GM23338 (cell line): ENCODE data around the gene ERC2. TPM values are rescaled to one million over a fixed set of nuclear protein-coding genes. Genes with fewer than 3 reads are reported as not detected.

Experiments
- ATAC-seq: fragments of 200-7000 bp; cut with Tn5 transposase; 3 replicates; pipeline ENCODE4 v1.9.1; 2020
- DNase-seq: peaks from one replicate; pipeline ENCODE4 v3.0.0-alpha.2; 2015; ENCODE audit warnings: low spot score
- H2AFZ ChIP-seq: fragments of 200-600 bp; sonication (generic); 2 replicates; pipeline ENCODE4 v1.8.0; 2016; ENCODE audit warnings: antibody characterized with exemption, mild to moderate bottlenecking, moderate library complexity
- H3F3A ChIP-seq: fragments of 200-600 bp; sonication (generic); replicated peaks from 2 replicates; pipeline ENCODE4 v1.8.0; 2017; ENCODE audit warnings: antibody characterized with exemption, mixed run types, low read depth
- H3K27ac ChIP-seq: fragments of 200-600 bp; sonication (generic); 2 replicates; pipeline ENCODE4 v1.6.1; 2016; ENCODE audit warnings: low read depth
- H3K27me3 ChIP-seq: fragments of 200-600 bp; sonication (generic); 2 replicates; pipeline ENCODE4 v1.8.0; 2016; ENCODE audit warnings: mild to moderate bottlenecking, mixed run types, moderate library complexity; ENCODE audit not compliant: insufficient read depth
- H3K36me3 ChIP-seq: fragments of 200-600 bp; sonication (generic); 2 replicates; pipeline ENCODE4 v1.8.0; 2016; ENCODE audit warnings: mild to moderate bottlenecking; ENCODE audit not compliant: insufficient read depth
- H3K4me1 ChIP-seq: fragments of 200-600 bp; sonication (generic); 2 replicates; pipeline ENCODE4 v1.8.0; 2016; ENCODE audit warnings: mild to moderate bottlenecking, moderate library complexity; ENCODE audit not compliant: insufficient read depth
- H3K4me2 ChIP-seq: fragments of 200-600 bp; sonication (generic); 2 replicates; pipeline ENCODE4 v1.7.1; 2017; ENCODE audit warnings: mixed run types
- H3K4me3 ChIP-seq: fragments of 200-600 bp; sonication (generic); 2 replicates; pipeline ENCODE4 v1.6.1; 2016; ENCODE audit warnings: mixed run types
- H3K79me2 ChIP-seq: fragments of 200-600 bp; sonication (generic); replicated peaks from 2 replicates; pipeline ENCODE4 v1.8.0; 2017; ENCODE audit warnings: mild to moderate bottlenecking; ENCODE audit not compliant: insufficient read depth
- H3K9me2 ChIP-seq: fragments of 200-600 bp; sonication (generic); 2 replicates; pipeline ENCODE4 v1.8.0; 2017; ENCODE audit not compliant: insufficient read depth
- H4K20me1 ChIP-seq: fragments of 200-600 bp; sonication (generic); replicated peaks from 2 replicates; pipeline ENCODE4 v1.8.0; 2017; ENCODE audit warnings: mild to moderate bottlenecking; ENCODE audit not compliant: insufficient read depth
- H3K27ac Mint-ChIP-seq: 2 replicates; pipeline ENCODE4 v1.8.0; 2020; ENCODE audit warnings: inconsistent platforms, mild to moderate bottlenecking, moderate library complexity, mixed read lengths
- H3K27me3 Mint-ChIP-seq: 3 replicates; pipeline ENCODE4 v1.8.0; 2022; ENCODE audit warnings: low read depth, mild to moderate bottlenecking, moderate library complexity, mixed read lengths, inconsistent platforms; ENCODE audit not compliant: insufficient read depth, poor library complexity
- H3K36me3 Mint-ChIP-seq: 3 replicates; pipeline ENCODE4 v1.8.0; 2021; ENCODE audit warnings: low read depth, mild to moderate bottlenecking, inconsistent platforms, moderate library complexity, mixed read lengths
- H3K4me1 Mint-ChIP-seq: 3 replicates; pipeline ENCODE4 v1.8.0; 2020; ENCODE audit warnings: mild to moderate bottlenecking, inconsistent platforms, mixed read lengths
- H3K4me3 Mint-ChIP-seq: 3 replicates; pipeline ENCODE4 v1.8.0; 2021; ENCODE audit warnings: moderate library complexity, mild to moderate bottlenecking, inconsistent platforms, mixed read lengths
- H3K9me3 Mint-ChIP-seq: 3 replicates; pipeline ENCODE4 v1.8.0; 2020; ENCODE audit warnings: moderate library complexity, mild to moderate bottlenecking, inconsistent platforms, mixed read lengths
- CREB1 ChIP-seq: fragments of 250-450 bp; sonication (Bioruptor Pico); IDR thresholded peaks from 2 replicates; pipeline ENCODE4 v1.5.0; 2020; ENCODE audit warnings: low read depth, mild to moderate bottlenecking, moderate library complexity
- ETS1 ChIP-seq: IDR thresholded peaks from 2 replicates; pipeline ENCODE4 v1.6.1; 2016; ENCODE audit warnings: antibody characterized with exemption
- EZH2 ChIP-seq: fragments of 200-600 bp; sonication (generic); IDR thresholded peaks from one replicate; pipeline ENCODE4 v1.8.0; 2017; ENCODE audit warnings: antibody characterized with exemption, mild to moderate bottlenecking, low read depth; ENCODE audit not compliant: unreplicated experiment
- EZH2phosphoT487 ChIP-seq: fragments of 200-600 bp; sonication (generic); IDR thresholded peaks from one replicate; pipeline ENCODE4 v1.8.1; 2018; ENCODE audit warnings: antibody characterized with exemption; ENCODE audit not compliant: unreplicated experiment
- JUNB ChIP-seq: IDR thresholded peaks from one replicate; pipeline ENCODE4 v1.6.1; 2016; ENCODE audit warnings: antibody characterized with exemption; ENCODE audit not compliant: unreplicated experiment
- NANOG ChIP-seq: IDR thresholded peaks from 2 replicates; pipeline ENCODE4 v1.6.1; 2016; ENCODE audit warnings: antibody characterized with exemption, borderline replicate concordance
- POLR2AphosphoS5 ChIP-seq: IDR thresholded peaks from 2 replicates; pipeline ENCODE4 v1.6.1; 2016; ENCODE audit warnings: antibody characterized with exemption, low read depth
- REST ChIP-seq: IDR thresholded peaks from one replicate; pipeline ENCODE4 v1.6.1; 2018; ENCODE audit warnings: antibody characterized with exemption; ENCODE audit not compliant: unreplicated experiment
- STAT1 ChIP-seq: IDR thresholded peaks from one replicate; pipeline ENCODE4 v1.6.1; 2016; ENCODE audit warnings: antibody characterized with exemption; ENCODE audit not compliant: unreplicated experiment
- ZNF114 ChIP-seq: fragments of 250-450 bp; sonication (Bioruptor Pico); IDR thresholded peaks from 2 replicates; pipeline ENCODE4 v1.5.0; 2020; ENCODE audit warnings: mild to moderate bottlenecking, moderate library complexity
- ZNF331 ChIP-seq: fragments of 250-450 bp; sonication (Bioruptor Pico); IDR thresholded peaks from 2 replicates; pipeline ENCODE4 v1.5.0; 2020; ENCODE audit warnings: low read depth, mild to moderate bottlenecking, moderate library complexity
- ZNF462 ChIP-seq: fragments of 250-450 bp; sonication (Bioruptor Pico); IDR thresholded peaks from 2 replicates; pipeline ENCODE4 v1.5.0; 2020; ENCODE audit warnings: mild to moderate bottlenecking, moderate library complexity
- polyA plus RNA-seq: library from polyadenylated mRNA; unstranded; fragments of >200 nt; fragmentation: Nextera tagmentation; extraction: Ambion mirVana; gene quantifications from 2 replicates; pipeline ENCODE4 v1.2.1, GENCODE V29; 2016
- total RNA-seq: library from RNA; depleted of rRNA; stranded (reverse); fragments of >200 nt; shearing (Covaris generic); gene quantifications from 2 replicates; pipeline ENCODE4 v1.2.3, GENCODE V29; 2014
- TF ChIP-seq, protein P1 (sequence below), 2 experiments: fragments of 200-600 bp in 1 of 2; sonication (generic) in 1 of 2; conservative IDR thresholded peaks; 2 replicates each; pipeline versions ENCODE4 v1.5.1 to v1.6.1; 2016 to 2017; ENCODE audit warnings: antibody characterized with exemption in 2 of 2, low read depth in 2 of 2, mild to moderate bottlenecking in 2 of 2, moderate library complexity in 1 of 2

Gene ERC2
- total and polyA plus RNA-seq, 2 experiments from 2014 or later, result 11.8 to 13.7 TPM

- Mint-ChIP-seq H3K4me1 (peaks cover 5% of the 10 kb centered on the region; the same call in 2 of the 3 replicates), H3K27ac (no peak overlapping the region), H3K36me3 (no peaks in the 10 kb centered on the region), H3K4me3 (no peak overlapping the region), H3K9me3 (no peaks in the 10 kb centered on the region), H3K27me3 (peaks cover 5% of the 10 kb centered on the region)
- no peak overlapping the region for H3K4me3 ChIP-seq
- no peak overlapping the region for H3K27ac ChIP-seq
- no peaks in the 10 kb centered on the region for H3K27me3 ChIP-seq
- no peaks in the 10 kb centered on the region for H4K20me1 ChIP-seq
- H3F3A ChIP-seq, result no peaks in the 10 kb centered on the region
- no peak overlapping the region for H2AFZ ChIP-seq
- no peak overlapping the region for H3K4me2 ChIP-seq
- no peaks in the 10 kb centered on the region for H3K4me1 ChIP-seq
- no peaks in the 10 kb centered on the region for H3K36me3 ChIP-seq
- DNase-seq (no peak), ATAC-seq (peak; percentile 39; the same call in 1 of the 3 replicates)
- no peak for TF ChIP-seq EZH2phosphoT487
- TF ChIP-seq REST, result no peak
- TF ChIP-seq, protein P1, sequence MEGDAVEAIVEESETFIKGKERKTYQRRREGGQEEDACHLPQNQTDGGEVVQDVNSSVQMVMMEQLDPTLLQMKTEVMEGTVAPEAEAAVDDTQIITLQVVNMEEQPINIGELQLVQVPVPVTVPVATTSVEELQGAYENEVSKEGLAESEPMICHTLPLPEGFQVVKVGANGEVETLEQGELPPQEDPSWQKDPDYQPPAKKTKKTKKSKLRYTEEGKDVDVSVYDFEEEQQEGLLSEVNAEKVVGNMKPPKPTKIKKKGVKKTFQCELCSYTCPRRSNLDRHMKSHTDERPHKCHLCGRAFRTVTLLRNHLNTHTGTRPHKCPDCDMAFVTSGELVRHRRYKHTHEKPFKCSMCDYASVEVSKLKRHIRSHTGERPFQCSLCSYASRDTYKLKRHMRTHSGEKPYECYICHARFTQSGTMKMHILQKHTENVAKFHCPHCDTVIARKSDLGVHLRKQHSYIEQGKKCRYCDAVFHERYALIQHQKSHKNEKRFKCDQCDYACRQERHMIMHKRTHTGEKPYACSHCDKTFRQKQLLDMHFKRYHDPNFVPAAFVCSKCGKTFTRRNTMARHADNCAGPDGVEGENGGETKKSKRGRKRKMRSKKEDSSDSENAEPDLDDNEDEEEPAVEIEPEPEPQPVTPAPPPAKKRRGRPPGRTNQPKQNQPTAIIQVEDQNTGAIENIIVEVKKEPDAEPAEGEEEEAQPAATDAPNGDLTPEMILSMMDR (conservative IDR thresholded peaks at IDR 0.05; ENCODE audit: low read depth in 2 of 2), result no peak
- TF ChIP-seq EZH2, result no peak
- TF ChIP-seq NANOG, result no peak
- no peak for TF ChIP-seq POLR2AphosphoS5
- no peak for TF ChIP-seq ETS1
- TF ChIP-seq ZNF331, result no peak
- no peak for TF ChIP-seq CREB1 (CRISPR knock-in tag)
- TF ChIP-seq JUNB, result no peak
- no peak for TF ChIP-seq STAT1
- TF ChIP-seq ZNF462 (CRISPR knock-in tag), result no peak
- TF ChIP-seq ZNF114 (CRISPR knock-in tag), result no peak
- no peaks in the 10 kb centered on the region for H3K79me2 ChIP-seq
- H3K9me2 ChIP-seq, result no peaks in the 10 kb centered on the region
These were observed 20.7 kb upstream of the ERC2 start for GRCh38 chr3:56488812-56489600.
